Left ventricle myocardium inferior (tissue), 1 donor: ENCODE results near the gene RPL7A. TPM values are rescaled to one million over a fixed set of nuclear protein-coding genes. Genes with fewer than 3 reads are reported as not detected.
A peak's percentile ranks its signal among the peaks of the same experiment; 100 is the strongest.
"Not testable (repeated sequence)": the region's sequence is repeated elsewhere in the genome, so short reads cannot be mapped to it uniquely, and the experiment has no call there.

ENCODE experiments used
- DNase-seq: peaks from one replicate; pipeline ENCODE4 v3.0.0-alpha.2; 2020
- H3K27ac ChIP-seq: fragments of 200-600 bp; replicated peaks from 2 replicates; pipeline ENCODE4 v1.8.0; 2021
- H3K27me3 ChIP-seq: fragments of 200-600 bp; 2 replicates; pipeline ENCODE4 v1.8.0; 2021; ENCODE audit warnings: low read depth
- H3K36me3 ChIP-seq: fragments of 200-600 bp; 2 replicates; pipeline ENCODE4 v1.8.0; 2021
- H3K4me1 ChIP-seq: fragments of 200-600 bp; 2 replicates; pipeline ENCODE4 v1.8.0; 2021
- H3K4me3 ChIP-seq: fragments of 200-600 bp; 2 replicates; pipeline ENCODE4 v1.8.0; 2021; ENCODE audit warnings: mild to moderate bottlenecking, moderate library complexity
- H3K9me3 ChIP-seq: fragments of 200-600 bp; replicated peaks from 2 replicates; pipeline ENCODE4 v1.8.0; 2021
- CTCF ChIP-seq: fragments of 200-600 bp; IDR thresholded peaks from 2 replicates; pipeline ENCODE4 v1.8.0; 2021; ENCODE audit warnings: antibody characterized with exemption, mild to moderate bottlenecking, borderline replicate concordance
- intact Hi-C: fragments of 100-400 bp; cut with micrococcal nuclease; formaldehyde crosslinking; loops from one replicate; pipeline ENCODE4 v1.11.0; 2022
- total RNA-seq: library from RNA; stranded (reverse); fragmentation: NEBNext Ultra II Directional; extraction: Animal tissue kit (Norgen Biotek cat#: 25700); gene quantifications from one replicate; pipeline ENCODE4 v1.2.1, GENCODE V29; 2021
- donor health status: DM: no; HTN: yes; CAD: no; lungs with severe emphysema.

Gene RPL7A
- total RNA-seq, 1 donor from 2014 or later: 859 TPM

- TF ChIP-seq CTCF: no peak
- intact Hi-C loops: loop anchor here (10.0 kb wide), 1 partner anchor 139 kb away; no protein-coding TSS in a partner anchor
These were observed 23.9 kb upstream of the RPL7A start for GRCh38 chr9:133323991-133324703.

GRCh38 chr9:133327021-133327420 lies 21.0 kb upstream of the RPL7A start:
- H3K4me1 ChIP-seq, H3K4me3 ChIP-seq, H3K9me3 ChIP-seq, H3K27me3 ChIP-seq, H3K27ac ChIP-seq, DNase-seq: not testable (repeated sequence)
- peaks cover 17% of the 10 kb centered on the region for H3K36me3 ChIP-seq
- intact Hi-C loops: loop anchor here (10.0 kb wide), 1 partner anchor 142 kb away; no protein-coding TSS in a partner anchor

More at GRCh38 chr9:133323991-133324703, 23.9 kb upstream of the RPL7A start:
- Histone ChIP-seq H3K36me3 (no peaks in the 10 kb centered on the region), H3K27me3 (peaks cover 7% of the 10 kb centered on the region), H3K4me1 (peaks cover 4% of the 10 kb centered on the region), H3K4me3 (no peak overlapping the region), H3K9me3 (no peaks in the 10 kb centered on the region), H3K27ac (no peak overlapping the region)
- DNase-seq: no peak

- no peaks in the 10 kb centered on the region for H3K9me3 ChIP-seq
- H3K4me3 ChIP-seq: no peak overlapping the region
- intact Hi-C loops: loop anchor here (10.0 kb wide), 1 partner anchor 143 kb away; no protein-coding TSS in a partner anchor
- DNase-seq: no peak
- H3K4me1 ChIP-seq: peaks cover 6% of the 10 kb centered on the region
- no peaks in the 10 kb centered on the region for H3K27me3 ChIP-seq
- TF ChIP-seq CTCF: no peak
- no peak overlapping the region for H3K27ac ChIP-seq
- peaks cover 27% of the 10 kb centered on the region for H3K36me3 ChIP-seq
These were observed 20.1 kb upstream of the RPL7A start for GRCh38 chr9:133327834-133328484.

- not testable (repeated sequence) for H3K9me3 ChIP-seq, H3K27ac ChIP-seq, H3K27me3 ChIP-seq, H3K4me3 ChIP-seq
- peak; percentile 71 for TF ChIP-seq CTCF
- peaks cover 42% of the 10 kb centered on the region for H3K36me3 ChIP-seq
- H3K4me1 ChIP-seq: peaks cover 18% of the 10 kb centered on the region
- peak; percentile 16 for DNase-seq
- intact Hi-C loops: loop anchor here (10.0 kb wide), 1 partner anchor 145 kb away; no protein-coding TSS in a partner anchor
These were observed 18.5 kb upstream of the RPL7A start for GRCh38 chr9:133329306-133330156.

- intact Hi-C loops: no loop called here
- no peak overlapping the region for H3K4me3 ChIP-seq
- H3K27ac ChIP-seq: no peak overlapping the region
- no peaks in the 10 kb centered on the region for H3K27me3 ChIP-seq
- no peaks in the 10 kb centered on the region for H3K9me3 ChIP-seq
- peaks cover 42% of the 10 kb centered on the region for H3K36me3 ChIP-seq
- H3K4me1 ChIP-seq: peaks cover 33% of the 10 kb centered on the region
- DNase-seq: no peak
- TF ChIP-seq CTCF: no peak
These were observed 16.8 kb upstream of the RPL7A start for GRCh38 chr9:133331221-133331620.
